HepG2 (cell line): ENCODE data around the gene SPRY1. TPM values are rescaled to one million over a fixed set of nuclear protein-coding genes. Genes with fewer than 3 reads are reported as not detected.
A peak's percentile ranks its signal among the peaks of the same experiment; 100 is the strongest.

ENCODE experiments used
- ATAC-seq: fragments of 200-7000 bp; cut with Tn5 transposase; 3 replicates; pipeline ENCODE4 v1.9.1; 2020; ENCODE audit warnings: mild to moderate bottlenecking, moderate library complexity
- BruUV-seq: library from RNA; stranded (reverse); fragments of 400-500 nt; replicated peaks from 2 replicates; lab custom pipeline; 2021; lab: Mats Ljungman, UMichigan
- CTCF ChIA-PET: fragments of 300-600 bp; formaldehyde crosslinking; extraction: SDS; loops from one replicate; lab custom pipeline; 2021; ENCODE audit warnings: low total read pairs, inconsistent platforms, low intra/inter-chr PET ratio; lab: Yijun Ruan, JAX
- POLR2A ChIA-PET: fragments of 350-600 bp; sonication (Branson Sonifier 250); formaldehyde crosslinking; loops from one replicate; lab custom pipeline; 2020; ENCODE audit warnings: antibody characterized with exemption, inconsistent platforms; lab: Yijun Ruan, JAX
- DNase-seq: peaks from one replicate; pipeline ENCODE4 v3.0.0-alpha.2; 2015; ENCODE audit warnings: low spot score
- FAIRE-seq: peaks from 3 replicates; lab custom pipeline; 2011; peaks lifted over from hg19 to GRCh38; lab: Jason Lieb, UNC
- H2AFZ ChIP-seq: one replicate; pipeline ENCODE4 v1.6.1; 2011; ENCODE audit warnings: low read length, inconsistent platforms
- H3K27ac ChIP-seq: fragments of 300-600 bp; 3 replicates; pipeline ENCODE4 v1.8.0; 2011; ENCODE audit warnings: mixed run types, mild to moderate bottlenecking, mixed read lengths, low read length, inconsistent platforms; ENCODE audit not compliant: insufficient read depth; ENCODE audit errors: extremely low read length
- H3K27me3 ChIP-seq, 2 experiments: fragments of 200-600 bp in 1 of 2; 2 replicates in 1 of 2; 3 replicates in 1 of 2; pipeline versions ENCODE4 v1.6.0 to v1.8.0; 2011; ENCODE audit warnings: low read length in 2 of 2, mild to moderate bottlenecking in 2 of 2, moderate library complexity in 2 of 2, inconsistent platforms in 1 of 2; ENCODE audit not compliant: insufficient read depth in 2 of 2, control insufficient read depth in 1 of 2
- H3K36me3 ChIP-seq, 2 experiments: fragments of 200-600 bp in 1 of 2; replicated peaks in 1 of 2; 2 replicates in 1 of 2; 3 replicates in 1 of 2; pipeline versions ENCODE4 v1.5.1 to v1.8.0; 2011; ENCODE audit warnings: low read length in 2 of 2, inconsistent platforms in 1 of 2; ENCODE audit not compliant: insufficient read depth in 2 of 2, control insufficient read depth in 1 of 2
- H3K4me1 ChIP-seq: 2 replicates; pipeline ENCODE4 v1.5.1; 2012; ENCODE audit warnings: low read length, inconsistent platforms; ENCODE audit not compliant: insufficient read depth
- H3K4me2 ChIP-seq: 2 replicates; pipeline ENCODE4 v1.6.0; 2011; ENCODE audit warnings: low read depth, low read length, inconsistent platforms
- H3K4me3 ChIP-seq, 3 experiments: fragments of 200-600 bp in 1 of 3; sonication (generic), shearing (Covaris generic) in 1 of 3; replicated peaks in 1 of 3; 2 replicates each; pipeline ENCODE4 v1.5.1; 2011 to 2016; ENCODE audit warnings: low read length in 3 of 3, inconsistent platforms in 2 of 3, low read depth in 2 of 3, mild to moderate bottlenecking in 2 of 3, control low read depth in 1 of 3, mixed read lengths in 1 of 3; ENCODE audit not compliant: insufficient read depth in 1 of 3
- H3K79me2 ChIP-seq: one replicate; pipeline ENCODE4 v1.6.1; 2011; ENCODE audit warnings: low read length, inconsistent platforms; ENCODE audit not compliant: insufficient read depth
- H3K9ac ChIP-seq: 2 replicates; pipeline ENCODE4 v1.6.0; 2011; ENCODE audit warnings: mild to moderate bottlenecking, low read depth, low read length, inconsistent platforms; ENCODE audit not compliant: insufficient read depth
- H3K9me3 ChIP-seq: 2 replicates; pipeline ENCODE4 v1.5.1; 2012; ENCODE audit warnings: mild to moderate bottlenecking, low read length
- H4K20me1 ChIP-seq: 2 replicates; pipeline ENCODE4 v1.6.0; 2011; ENCODE audit warnings: inconsistent platforms, mild to moderate bottlenecking, low read length, moderate library complexity; ENCODE audit not compliant: insufficient read depth
- HNRNPK ChIP-seq: fragments of 200-400 bp; formaldehyde crosslinking; IDR thresholded peaks from 2 replicates; pipeline ENCODE4 v1.6.1; 2018; ENCODE audit warnings: low read length, low read depth, moderate library complexity, mild to moderate bottlenecking; ENCODE audit not compliant: poor library complexity, severe bottlenecking
- SSRP1 ChIP-seq: IDR thresholded peaks from 2 replicates; pipeline ENCODE4 v1.6.1; 2016; ENCODE audit warnings: control low read depth
- ZNF556 ChIP-seq: sonication (generic); formaldehyde crosslinking; IDR thresholded peaks from 2 replicates; pipeline ENCODE4 v1.4.0; 2020; ENCODE audit warnings: mild to moderate bottlenecking, missing genetic modification reagents, borderline replicate concordance
- ZNF792 ChIP-seq: IDR thresholded peaks from 2 replicates; pipeline ENCODE4 v1.6.1; 2016
- WGBS: methylation state at CpG from one replicate; pipeline ENCODE4 v1.1.6; 2017; ENCODE audit warnings: low lambda C conversion rate; 5-methylcytosine and 5-hydroxymethylcytosine counted together
- in situ Hi-C: cut with HindIII; loops from 2 replicates; pipeline ENCODE4 v1.10.0; 2017; ENCODE audit warnings: low pct_unique_long_range_greater_than_20kb; ENCODE audit not compliant: extremely low pct_ligation_motif_present
- intact Hi-C: fragments of 100-400 bp; cut with micrococcal nuclease; formaldehyde crosslinking; loops from one replicate; pipeline ENCODE4 v1.10.0; 2022; ENCODE audit not compliant: unreplicated experiment
- polyA plus RNA-seq, 8 experiments: library from polyadenylated mRNA; depleted of rRNA in 3 of 8; stranded (reverse) in 7 of 8; unstranded in 1 of 8; fragments of >200 nt; fragmentation: Illumina TruSeq in 4 of 8; extraction: Trizol in 4 of 8; gene quantifications; 2 replicates each; pipeline versions ENCODE4 v1.2.1 to v1.2.3, GENCODE V29; 2011 to 2016; ENCODE audit warnings: low read depth in 4 of 8, missing spikeins in 1 of 8, mixed read lengths in 1 of 8; ENCODE audit not compliant: insufficient read depth in 1 of 8
- total RNA-seq, 5 experiments: library from RNA; depleted of rRNA; stranded (reverse); fragments of >200 nt; fragmentation: Illumina TruSeq; extraction: Trizol; gene quantifications; 2 replicates each; pipeline ENCODE4 v1.2.3, GENCODE V29; 2016; ENCODE audit warnings: low read depth in 1 of 5
- TF ChIP-seq, protein P1 (sequence below): sonication (generic); formaldehyde crosslinking; IDR thresholded peaks from 2 replicates; pipeline ENCODE4 v1.4.0; 2020; ENCODE audit warnings: missing genetic modification reagents
- TF ChIP-seq, protein P2 (sequence below): sonication (generic); IDR thresholded peaks from 2 replicates; pipeline ENCODE4 v1.6.1; 2016; ENCODE audit warnings: low read depth, borderline replicate concordance
- TF ChIP-seq, protein P3 (sequence below): sonication (generic); formaldehyde crosslinking; IDR thresholded peaks from 2 replicates; pipeline ENCODE4 v1.4.0; 2020; ENCODE audit warnings: mild to moderate bottlenecking, missing genetic modification reagents

Gene SPRY1
- total and polyA plus RNA-seq, 2 of the 13 experiments (the other 11 are each of a cell fraction or from before 2014, with no cell fraction given), result 24.7 to 33.4 TPM

DNA sequence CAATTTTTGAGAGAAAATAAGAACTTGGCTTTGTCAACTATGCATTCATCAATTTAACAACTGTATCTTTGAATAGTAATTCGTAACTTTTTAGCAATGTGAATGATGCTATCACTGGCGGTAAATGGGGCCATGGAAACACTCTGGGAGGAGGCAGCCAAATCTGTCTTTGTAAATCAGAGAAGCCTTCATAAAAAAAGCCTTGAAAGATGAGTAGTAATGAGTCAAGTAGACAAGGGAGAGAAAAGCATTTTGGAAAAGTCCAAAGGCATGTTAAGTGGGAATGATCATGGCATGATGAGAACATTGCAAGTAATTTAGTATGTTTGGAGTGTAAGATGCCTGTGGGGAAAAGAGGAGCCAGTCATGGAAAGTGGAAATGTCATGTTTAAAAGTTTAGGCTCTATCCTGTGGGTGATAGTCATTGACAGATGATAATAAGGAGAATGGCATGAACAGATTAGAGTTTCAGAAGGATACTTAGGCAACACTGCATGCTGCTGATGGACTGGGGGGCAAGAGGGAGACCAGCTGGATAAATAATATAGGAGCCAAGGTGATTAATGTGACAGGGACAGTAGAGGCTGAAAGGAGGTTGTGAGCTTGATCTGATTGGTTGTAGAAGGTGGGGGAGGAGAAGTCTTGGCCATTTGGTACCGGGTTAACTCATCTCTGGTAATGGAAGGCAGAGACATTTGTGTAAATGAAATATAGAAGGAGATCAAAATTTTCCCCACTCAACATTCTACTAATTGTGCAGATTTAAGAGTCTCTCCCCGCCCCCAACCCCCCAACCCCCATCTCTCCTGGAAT lies 16.3 kb downstream of the SPRY1 start:
- ATAC-seq, result peak; percentile 30
- peak overlapping the region; percentile 77 for H3K27ac ChIP-seq

More for the DNA sequence above, 16.3 kb downstream of the SPRY1 start:
- TF ChIP-seq ZNF792 (CRISPR knock-in tag) (no peak), SSRP1 (CRISPR knock-in tag) (0 out of 2 replicates have a peak, but pooled peaks have one; percentile 43), ZNF556 (CRISPR knock-in tag) (no peak), HNRNPK (peak; percentile 90)
- TF ChIP-seq, protein P1, sequence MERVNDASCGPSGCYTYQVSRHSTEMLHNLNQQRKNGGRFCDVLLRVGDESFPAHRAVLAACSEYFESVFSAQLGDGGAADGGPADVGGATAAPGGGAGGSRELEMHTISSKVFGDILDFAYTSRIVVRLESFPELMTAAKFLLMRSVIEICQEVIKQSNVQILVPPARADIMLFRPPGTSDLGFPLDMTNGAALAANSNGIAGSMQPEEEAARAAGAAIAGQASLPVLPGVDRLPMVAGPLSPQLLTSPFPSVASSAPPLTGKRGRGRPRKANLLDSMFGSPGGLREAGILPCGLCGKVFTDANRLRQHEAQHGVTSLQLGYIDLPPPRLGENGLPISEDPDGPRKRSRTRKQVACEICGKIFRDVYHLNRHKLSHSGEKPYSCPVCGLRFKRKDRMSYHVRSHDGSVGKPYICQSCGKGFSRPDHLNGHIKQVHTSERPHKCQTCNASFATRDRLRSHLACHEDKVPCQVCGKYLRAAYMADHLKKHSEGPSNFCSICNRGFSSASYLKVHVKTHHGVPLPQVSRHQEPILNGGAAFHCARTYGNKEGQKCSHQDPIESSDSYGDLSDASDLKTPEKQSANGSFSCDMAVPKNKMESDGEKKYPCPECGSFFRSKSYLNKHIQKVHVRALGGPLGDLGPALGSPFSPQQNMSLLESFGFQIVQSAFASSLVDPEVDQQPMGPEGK, result peak; percentile 9; the same call in 1 of the 2 replicates
- TF ChIP-seq, protein P2, sequence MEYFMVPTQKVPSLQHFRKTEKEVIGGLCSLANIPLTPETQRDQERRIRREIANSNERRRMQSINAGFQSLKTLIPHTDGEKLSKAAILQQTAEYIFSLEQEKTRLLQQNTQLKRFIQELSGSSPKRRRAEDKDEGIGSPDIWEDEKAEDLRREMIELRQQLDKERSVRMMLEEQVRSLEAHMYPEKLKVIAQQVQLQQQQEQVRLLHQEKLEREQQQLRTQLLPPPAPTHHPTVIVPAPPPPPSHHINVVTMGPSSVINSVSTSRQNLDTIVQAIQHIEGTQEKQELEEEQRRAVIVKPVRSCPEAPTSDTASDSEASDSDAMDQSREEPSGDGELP, result 0 out of 2 replicates have a peak, but pooled peaks have one; percentile 40
- TF ChIP-seq, protein P3, sequence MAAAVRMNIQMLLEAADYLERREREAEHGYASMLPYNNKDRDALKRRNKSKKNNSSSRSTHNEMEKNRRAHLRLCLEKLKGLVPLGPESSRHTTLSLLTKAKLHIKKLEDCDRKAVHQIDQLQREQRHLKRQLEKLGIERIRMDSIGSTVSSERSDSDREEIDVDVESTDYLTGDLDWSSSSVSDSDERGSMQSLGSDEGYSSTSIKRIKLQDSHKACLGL (CRISPR knock-in tag), result no peak
- peaks cover 99% of the 10 kb centered on the region for H3K4me1 ChIP-seq
- no TSS peak for BruUV-seq
- peak overlapping the region; percentile 49 for H3K4me2 ChIP-seq
- H3K4me3 ChIP-seq, result no peak overlapping the region; a peak in 1 of 6 replicates
- FAIRE-seq (no peak), DNase-seq (no peak)
- intact Hi-C loops (no loop called here), in situ Hi-C loops (no loop called here)
- no peaks in the 10 kb centered on the region for H4K20me1 ChIP-seq
- no peaks in the 10 kb centered on the region for H3K27me3 ChIP-seq
- H3K9me3 ChIP-seq, result no peaks in the 10 kb centered on the region
- POLR2A ChIA-PET, result interaction anchor here (1.1 to 3.5 kb wide), 7 partner anchors 11 to 237 kb away, joined by 3 to 15 read pairs (median 5); partner anchors contain the start of gene SPRY1
- H3K79me2 ChIP-seq, result peaks cover 5% of the 10 kb centered on the region
- H2AFZ ChIP-seq, result no peak overlapping the region
- no peaks in the 10 kb centered on the region for H3K36me3 ChIP-seq
- 47% methylated on average over 4 of the region's 4 CpGs for WGBS
- CTCF ChIA-PET, result no interaction called here
- peak overlapping the region; percentile 20 for H3K9ac ChIP-seq
